ENCODE data around the gene PDE6G. TPM values are rescaled to one million over a fixed set of nuclear protein-coding genes. Genes with fewer than 3 reads are reported as not detected.
A peak's percentile ranks its signal among the peaks of the same experiment; 100 is the strongest.

PDE6G gene
- total and polyA plus RNA-seq, 2 of the 13 experiments (the other 11 are each of a cell fraction or from before 2014, with no cell fraction given): 1.4 to 6.7 TPM

DNA sequence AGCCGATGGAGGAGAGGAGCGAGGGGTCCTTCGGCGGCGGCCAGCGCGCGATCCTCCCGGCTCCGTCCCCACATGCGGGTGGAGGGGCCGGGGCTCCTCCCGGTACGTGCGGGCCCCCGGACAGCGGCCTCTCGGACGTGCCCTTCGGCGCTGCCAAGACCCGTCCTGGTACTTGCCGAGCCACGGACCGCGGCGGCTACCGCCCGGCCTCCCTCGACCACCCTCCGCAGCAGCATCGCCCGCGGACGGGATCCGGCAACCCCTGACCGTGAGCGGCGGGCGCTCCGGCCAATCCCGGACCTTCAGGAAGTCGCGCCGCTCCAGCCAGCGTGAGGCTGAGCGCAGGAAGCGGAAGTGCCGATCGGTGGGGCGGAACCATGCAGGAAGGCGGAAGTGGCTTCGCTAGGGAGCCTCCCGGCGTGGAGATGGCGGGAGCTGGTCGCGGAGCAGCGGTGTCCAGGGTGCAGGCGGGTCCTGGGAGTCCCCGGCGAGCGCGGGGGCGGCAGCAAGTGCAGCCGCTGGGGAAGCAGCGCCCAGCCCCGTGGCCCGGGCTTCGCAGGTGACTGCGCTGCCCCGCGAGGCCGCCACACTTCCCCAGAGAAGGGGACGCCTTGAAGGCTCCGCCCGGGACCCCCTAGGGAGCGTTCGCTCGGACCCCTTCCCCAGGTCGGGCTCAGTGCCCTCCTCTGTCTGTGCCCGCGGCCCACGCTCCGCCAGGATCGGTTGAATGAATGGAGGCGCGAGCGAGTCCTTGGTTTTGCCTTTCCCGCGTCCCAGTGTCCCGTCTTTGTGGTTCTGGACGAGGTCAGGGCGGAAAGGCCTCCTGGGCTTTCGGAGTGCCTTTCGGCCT is 10.2 kb upstream of the PDE6G start, which contains the start of the genes CCDC137 and OXLD1 (continued):
- TF ChIP-seq, protein P1, sequence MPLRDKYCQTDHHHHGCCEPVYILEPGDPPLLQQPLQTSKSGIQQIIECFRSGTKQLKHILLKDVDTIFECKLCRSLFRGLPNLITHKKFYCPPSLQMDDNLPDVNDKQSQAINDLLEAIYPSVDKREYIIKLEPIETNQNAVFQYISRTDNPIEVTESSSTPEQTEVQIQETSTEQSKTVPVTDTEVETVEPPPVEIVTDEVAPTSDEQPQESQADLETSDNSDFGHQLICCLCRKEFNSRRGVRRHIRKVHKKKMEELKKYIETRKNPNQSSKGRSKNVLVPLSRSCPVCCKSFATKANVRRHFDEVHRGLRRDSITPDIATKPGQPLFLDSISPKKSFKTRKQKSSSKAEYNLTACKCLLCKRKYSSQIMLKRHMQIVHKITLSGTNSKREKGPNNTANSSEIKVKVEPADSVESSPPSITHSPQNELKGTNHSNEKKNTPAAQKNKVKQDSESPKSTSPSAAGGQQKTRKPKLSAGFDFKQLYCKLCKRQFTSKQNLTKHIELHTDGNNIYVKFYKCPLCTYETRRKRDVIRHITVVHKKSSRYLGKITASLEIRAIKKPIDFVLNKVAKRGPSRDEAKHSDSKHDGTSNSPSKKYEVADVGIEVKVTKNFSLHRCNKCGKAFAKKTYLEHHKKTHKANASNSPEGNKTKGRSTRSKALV (CRISPR knock-in tag; IDR thresholded peaks at IDR 0.05): peak; percentile 53
- TF ChIP-seq ADNP (CRISPR knock-in tag; IDR thresholded peaks at IDR 0.05) (no peak), ZSCAN12 (CRISPR knock-in tag; IDR thresholded peaks at IDR 0.05) (0 out of 2 replicates have a peak, but pooled peaks have one; percentile 43), ZSCAN20 (CRISPR knock-in tag; IDR thresholded peaks at IDR 0.05; ENCODE audit: borderline replicate concordance) (no peak), ZNF143 (CRISPR knock-in tag; IDR thresholded peaks at IDR 0.05) (peak; percentile 76), ZFP62 (CRISPR knock-in tag; IDR thresholded peaks at IDR 0.05) (0 out of 2 replicates have a peak, but pooled peaks have one; percentile 29), ASH2L (IDR thresholded peaks at IDR 0.05; ENCODE audit: insufficient read length, low read depth, low read length) (peak; percentile 86), ZFP36 (IDR thresholded peaks at IDR 0.05; ENCODE audit: borderline replicate concordance, low read depth, low read length, partially characterized antibody) (no peak), SP4 (CRISPR knock-in tag; IDR thresholded peaks at IDR 0.05) (peak; percentile 80), ZNF331 (CRISPR knock-in tag; IDR thresholded peaks at IDR 0.05) (peak; percentile 67; the same call in 1 of the 2 replicates), IRF1 (CRISPR knock-in tag; IDR thresholded peaks at IDR 0.05; ENCODE audit: low read depth) (no peak), CAMTA2 (CRISPR knock-in tag; IDR thresholded peaks at IDR 0.05; ENCODE audit: borderline replicate concordance) (0 out of 2 replicates have a peak, but pooled peaks have one; percentile 67), KDM5A (IDR thresholded peaks at IDR 0.05; ENCODE audit: borderline replicate concordance, low read length) (peak; percentile 82)
- TF ChIP-seq, protein P2, sequence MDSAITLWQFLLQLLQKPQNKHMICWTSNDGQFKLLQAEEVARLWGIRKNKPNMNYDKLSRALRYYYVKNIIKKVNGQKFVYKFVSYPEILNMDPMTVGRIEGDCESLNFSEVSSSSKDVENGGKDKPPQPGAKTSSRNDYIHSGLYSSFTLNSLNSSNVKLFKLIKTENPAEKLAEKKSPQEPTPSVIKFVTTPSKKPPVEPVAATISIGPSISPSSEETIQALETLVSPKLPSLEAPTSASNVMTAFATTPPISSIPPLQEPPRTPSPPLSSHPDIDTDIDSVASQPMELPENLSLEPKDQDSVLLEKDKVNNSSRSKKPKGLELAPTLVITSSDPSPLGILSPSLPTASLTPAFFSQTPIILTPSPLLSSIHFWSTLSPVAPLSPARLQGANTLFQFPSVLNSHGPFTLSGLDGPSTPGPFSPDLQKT (CRISPR knock-in tag; IDR thresholded peaks at IDR 0.05; ENCODE audit: borderline replicate concordance): peak; percentile 71; the same call in 1 of the 2 replicates
- TF ChIP-seq, protein P3, sequence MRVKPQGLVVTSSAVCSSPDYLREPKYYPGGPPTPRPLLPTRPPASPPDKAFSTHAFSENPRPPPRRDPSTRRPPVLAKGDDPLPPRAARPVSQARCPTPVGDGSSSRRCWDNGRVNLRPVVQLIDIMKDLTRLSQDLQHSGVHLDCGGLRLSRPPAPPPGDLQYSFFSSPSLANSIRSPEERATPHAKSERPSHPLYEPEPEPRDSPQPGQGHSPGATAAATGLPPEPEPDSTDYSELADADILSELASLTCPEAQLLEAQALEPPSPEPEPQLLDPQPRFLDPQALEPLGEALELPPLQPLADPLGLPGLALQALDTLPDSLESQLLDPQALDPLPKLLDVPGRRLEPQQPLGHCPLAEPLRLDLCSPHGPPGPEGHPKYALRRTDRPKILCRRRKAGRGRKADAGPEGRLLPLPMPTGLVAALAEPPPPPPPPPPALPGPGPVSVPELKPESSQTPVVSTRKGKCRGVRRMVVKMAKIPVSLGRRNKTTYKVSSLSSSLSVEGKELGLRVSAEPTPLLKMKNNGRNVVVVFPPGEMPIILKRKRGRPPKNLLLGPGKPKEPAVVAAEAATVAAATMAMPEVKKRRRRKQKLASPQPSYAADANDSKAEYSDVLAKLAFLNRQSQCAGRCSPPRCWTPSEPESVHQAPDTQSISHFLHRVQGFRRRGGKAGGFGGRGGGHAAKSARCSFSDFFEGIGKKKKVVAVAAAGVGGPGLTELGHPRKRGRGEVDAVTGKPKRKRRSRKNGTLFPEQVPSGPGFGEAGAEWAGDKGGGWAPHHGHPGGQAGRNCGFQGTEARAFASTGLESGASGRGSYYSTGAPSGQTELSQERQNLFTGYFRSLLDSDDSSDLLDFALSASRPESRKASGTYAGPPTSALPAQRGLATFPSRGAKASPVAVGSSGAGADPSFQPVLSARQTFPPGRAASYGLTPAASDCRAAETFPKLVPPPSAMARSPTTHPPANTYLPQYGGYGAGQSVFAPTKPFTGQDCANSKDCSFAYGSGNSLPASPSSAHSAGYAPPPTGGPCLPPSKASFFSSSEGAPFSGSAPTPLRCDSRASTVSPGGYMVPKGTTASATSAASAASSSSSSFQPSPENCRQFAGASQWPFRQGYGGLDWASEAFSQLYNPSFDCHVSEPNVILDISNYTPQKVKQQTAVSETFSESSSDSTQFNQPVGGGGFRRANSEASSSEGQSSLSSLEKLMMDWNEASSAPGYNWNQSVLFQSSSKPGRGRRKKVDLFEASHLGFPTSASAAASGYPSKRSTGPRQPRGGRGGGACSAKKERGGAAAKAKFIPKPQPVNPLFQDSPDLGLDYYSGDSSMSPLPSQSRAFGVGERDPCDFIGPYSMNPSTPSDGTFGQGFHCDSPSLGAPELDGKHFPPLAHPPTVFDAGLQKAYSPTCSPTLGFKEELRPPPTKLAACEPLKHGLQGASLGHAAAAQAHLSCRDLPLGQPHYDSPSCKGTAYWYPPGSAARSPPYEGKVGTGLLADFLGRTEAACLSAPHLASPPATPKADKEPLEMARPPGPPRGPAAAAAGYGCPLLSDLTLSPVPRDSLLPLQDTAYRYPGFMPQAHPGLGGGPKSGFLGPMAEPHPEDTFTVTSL (CRISPR knock-in tag; IDR thresholded peaks at IDR 0.05; ENCODE audit: borderline replicate concordance): 0 out of 2 replicates have a peak, but pooled peaks have one; percentile 1
- TF ChIP-seq, protein P4, sequence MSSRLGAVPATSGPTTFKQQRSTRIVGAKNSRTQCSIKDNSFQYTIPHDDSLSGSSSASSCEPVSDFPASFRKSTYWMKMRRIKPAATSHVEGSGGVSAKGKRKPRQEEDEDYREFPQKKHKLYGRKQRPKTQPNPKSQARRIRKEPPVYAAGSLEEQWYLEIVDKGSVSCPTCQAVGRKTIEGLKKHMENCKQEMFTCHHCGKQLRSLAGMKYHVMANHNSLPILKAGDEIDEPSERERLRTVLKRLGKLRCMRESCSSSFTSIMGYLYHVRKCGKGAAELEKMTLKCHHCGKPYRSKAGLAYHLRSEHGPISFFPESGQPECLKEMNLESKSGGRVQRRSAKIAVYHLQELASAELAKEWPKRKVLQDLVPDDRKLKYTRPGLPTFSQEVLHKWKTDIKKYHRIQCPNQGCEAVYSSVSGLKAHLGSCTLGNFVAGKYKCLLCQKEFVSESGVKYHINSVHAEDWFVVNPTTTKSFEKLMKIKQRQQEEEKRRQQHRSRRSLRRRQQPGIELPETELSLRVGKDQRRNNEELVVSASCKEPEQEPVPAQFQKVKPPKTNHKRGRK (CRISPR knock-in tag; IDR thresholded peaks at IDR 0.05): peak; percentile 56; the same call in 1 of the 2 replicates
